GM19240 (cell line): ENCODE results near the gene ZBTB39.
A peak's percentile ranks its signal among the peaks of the same experiment; 100 is the strongest.
"Not testable (repeated sequence)": the region's sequence is repeated elsewhere in the genome, so short reads cannot be mapped to it uniquely, and the experiment has no call there.

ENCODE experiments used
- DNase-seq: peaks from one replicate; pipeline ENCODE4 v3.0.0; 2011; ENCODE audit warnings: low spot score; ENCODE audit not compliant: insufficient read length

Gene ZBTB39

GRCh38 chr12:57001448-57001906 is 4.9 kb downstream of the ZBTB39 start:
- peak; percentile 70 for DNase-seq

GRCh38 chr12:57000393-57000792 is 6.0 kb downstream of the ZBTB39 start:
- DNase-seq, result no peak

GRCh38 chr12:56999456-56999855 is 6.9 kb downstream of the ZBTB39 start:
- no peak for DNase-seq

- DNase-seq, result peak; percentile 78
Observed at GRCh38 chr12:56998981-56999380, 7.4 kb downstream of the ZBTB39 start.

- no peak for DNase-seq
Observed at GRCh38 chr12:56998316-56998715, 8.0 kb downstream of the ZBTB39 start.

GRCh38 chr12:56996793-56997545 is 9.4 kb downstream of the ZBTB39 start:
- no peak for DNase-seq

GRCh38 chr12:56995930-56996496 is 10.3 kb downstream of the ZBTB39 start:
- DNase-seq, result no peak

- DNase-seq, result no peak
Observed at GRCh38 chr12:56995201-56995929, 11.0 kb downstream of the ZBTB39 start.

GRCh38 chr12:56994231-56994746 is 12.1 kb downstream of the ZBTB39 start:
- DNase-seq, result no peak

GRCh38 chr12:56993346-56993745 is 13.0 kb downstream of the ZBTB39 start:
- DNase-seq, result no peak

GRCh38 chr12:56991319-56992246 is 14.8 kb downstream of the ZBTB39 start:
- no peak for DNase-seq

- no peak for DNase-seq
Observed at GRCh38 chr12:56990648-56991318, 15.6 kb downstream of the ZBTB39 start.

- DNase-seq, result no peak
Observed at GRCh38 chr12:56989861-56990610, 16.3 kb downstream of the ZBTB39 start.

- no peak for DNase-seq
Observed at GRCh38 chr12:56988207-56988739, 18.1 kb downstream of the ZBTB39 start.

- peak; percentile 72 for DNase-seq
Observed at GRCh38 chr12:56987551-56988053, 18.7 kb downstream of the ZBTB39 start.

GRCh38 chr12:56987011-56987410 is 19.3 kb downstream of the ZBTB39 start:
- no peak for DNase-seq

- DNase-seq, result not testable (repeated sequence)
Observed at GRCh38 chr12:56985714-56986113, 20.6 kb downstream of the ZBTB39 start.

GRCh38 chr12:56983386-56983785 is 23.0 kb downstream of the ZBTB39 start:
- DNase-seq, result no peak

GRCh38 chr12:56982578-56983236 is 23.6 kb downstream of the ZBTB39 start:
- DNase-seq, result not testable (repeated sequence)
